DMS53 (cell line): ENCODE measurements around the gene NOP9.

Experiments used
- DNase-seq: peaks from one replicate; lab custom pipeline; 2025; lab: John Stamatoyannopoulos, UW

NOP9 gene

GRCh38 chr14:24280797-24281460, 18.7 kb upstream of the NOP9 start:
- no peak for DNase-seq

GRCh38 chr14:24281636-24282035, 18.0 kb upstream of the NOP9 start:
- no peak for DNase-seq

GRCh38 chr14:24282736-24283135, 16.9 kb upstream of the NOP9 start:
- DNase-seq = no peak

GRCh38 chr14:24283796-24284460, 15.7 kb upstream of the NOP9 start:
- no peak for DNase-seq

GRCh38 chr14:24284501-24285035, 15.1 kb upstream of the NOP9 start:
- DNase-seq = no peak

- DNase-seq = no peak
Measured at GRCh38 chr14:24285351-24285750, 14.3 kb upstream of the NOP9 start.

GRCh38 chr14:24286996-24287395, 12.7 kb upstream of the NOP9 start:
- DNase-seq = no peak

- no peak for DNase-seq
Measured at GRCh38 chr14:24289649-24290280, 9.9 kb upstream of the NOP9 start.

GRCh38 chr14:24290746-24291145, 8.9 kb upstream of the NOP9 start:
- no peak for DNase-seq

GRCh38 chr14:24291446-24292117, 8.1 kb upstream of the NOP9 start:
- no peak for DNase-seq

- DNase-seq = no peak
Measured at GRCh38 chr14:24292118-24292807, 7.4 kb upstream of the NOP9 start.

GRCh38 chr14:24293525-24293924, 6.1 kb upstream of the NOP9 start:
- DNase-seq = no peak

GRCh38 chr14:24296341-24297157, 3.1 kb upstream of the NOP9 start:
- peak; percentile 80 for DNase-seq

GRCh38 chr14:24297190-24297964, 2.3 kb upstream of the NOP9 start:
- DNase-seq = peak; percentile 64

GRCh38 chr14:24298892-24299254, 777 bp upstream of the NOP9 start:
- peak; percentile 57 for DNase-seq

- peak; percentile 17 for DNase-seq
Measured at GRCh38 chr14:24300326-24300980, 803 bp downstream of the NOP9 start.

GRCh38 chr14:24304019-24304387, 4.4 kb downstream of the NOP9 start:
- no peak for DNase-seq

GRCh38 chr14:24307156-24307574, 7.5 kb downstream of the NOP9 start:
- no peak for DNase-seq

GRCh38 chr14:24307575-24308341, 8.1 kb downstream of the NOP9 start, which contains the start of gene CIDEB:
CIDEB (minus strand) TSS chr14:24307977; CDS start chr14:24307858, 119 bp downstream.
- DNase-seq = peak; percentile 73
